ENCODE results near the gene GIPC3.

Gene GIPC3

GRCh38 chr19:3573858-3574637 is 11.2 kb upstream of the GIPC3 start:
- peak; percentile 90 for DNase-seq (ENCODE audit: low spot score)
- no peak for TF ChIP-seq CTCF (IDR thresholded peaks at IDR 0.05)
- peak overlapping the region; percentile 96 for H3K4me3 ChIP-seq
- H3K27ac ChIP-seq, result peak overlapping the region in 1 of 2 donors; percentile 88

GRCh38 chr19:3575260-3575741 is 10.0 kb upstream of the GIPC3 start:
- no peak for DNase-seq (ENCODE audit: low spot score)
- no peak overlapping the region for H3K27ac ChIP-seq
- no peak overlapping the region for H3K4me3 ChIP-seq
- no peak for TF ChIP-seq CTCF (IDR thresholded peaks at IDR 0.05)

GRCh38 chr19:3575949-3576673 is 9.2 kb upstream of the GIPC3 start:
- peak overlapping the region in 1 of 2 donors; percentile 87 for H3K27ac ChIP-seq
- no peak for TF ChIP-seq CTCF (IDR thresholded peaks at IDR 0.05)
- peak overlapping the region; percentile 67 for H3K4me3 ChIP-seq
- DNase-seq (ENCODE audit: low spot score), result no peak

GRCh38 chr19:3576696-3577443 is 8.4 kb upstream of the GIPC3 start:
- no peak for TF ChIP-seq CTCF (IDR thresholded peaks at IDR 0.05)
- peak overlapping the region in 1 of 2 donors; percentile 87 for H3K27ac ChIP-seq
- H3K4me3 ChIP-seq, result peak overlapping the region; percentile 67
- no peak for DNase-seq (ENCODE audit: low spot score)

- H3K27ac ChIP-seq, result peak overlapping the region in 1 of 2 donors; percentile 87
- DNase-seq (ENCODE audit: low spot score), result no peak
- TF ChIP-seq CTCF (IDR thresholded peaks at IDR 0.05), result no peak
- H3K4me3 ChIP-seq, result no peak overlapping the region
Measured at GRCh38 chr19:3577723-3578344, 7.4 kb upstream of the GIPC3 start.

GRCh38 chr19:3578390-3578789 is 6.9 kb upstream of the GIPC3 start:
- Histone ChIP-seq H3K4me3 (no peak overlapping the region), H3K27ac (no peak overlapping the region)
- DNase-seq (ENCODE audit: low spot score), result no peak
- no peak for TF ChIP-seq CTCF (IDR thresholded peaks at IDR 0.05)
